NCI-H748 (cell line): ENCODE measurements around the gene HSFX2.
"Not testable (repeated sequence)": the region's sequence is repeated elsewhere in the genome, so short reads cannot be mapped to it uniquely, and the experiment has no call there.

Experiments
- DNase-seq: peaks from one replicate; lab custom pipeline; 2025; ENCODE audit not compliant: unreplicated experiment; lab: John Stamatoyannopoulos, UW

HSFX2 gene, protein sequence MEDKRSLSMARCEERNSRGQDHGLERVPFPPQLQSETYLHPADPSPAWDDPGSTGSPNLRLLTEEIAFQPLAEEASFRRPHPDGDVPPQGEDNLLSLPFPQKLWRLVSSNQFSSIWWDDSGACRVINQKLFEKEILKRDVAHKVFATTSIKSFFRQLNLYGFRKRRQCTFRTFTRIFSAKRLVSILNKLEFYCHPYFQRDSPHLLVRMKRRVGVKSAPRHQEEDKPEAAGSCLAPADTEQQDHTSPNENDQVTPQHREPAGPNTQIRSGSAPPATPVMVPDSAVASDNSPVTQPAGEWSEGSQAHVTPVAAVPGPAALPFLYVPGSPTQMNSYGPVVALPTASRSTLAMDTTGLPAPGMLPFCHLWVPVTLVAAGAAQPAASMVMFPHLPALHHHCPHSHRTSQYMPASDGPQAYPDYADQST

DNA sequence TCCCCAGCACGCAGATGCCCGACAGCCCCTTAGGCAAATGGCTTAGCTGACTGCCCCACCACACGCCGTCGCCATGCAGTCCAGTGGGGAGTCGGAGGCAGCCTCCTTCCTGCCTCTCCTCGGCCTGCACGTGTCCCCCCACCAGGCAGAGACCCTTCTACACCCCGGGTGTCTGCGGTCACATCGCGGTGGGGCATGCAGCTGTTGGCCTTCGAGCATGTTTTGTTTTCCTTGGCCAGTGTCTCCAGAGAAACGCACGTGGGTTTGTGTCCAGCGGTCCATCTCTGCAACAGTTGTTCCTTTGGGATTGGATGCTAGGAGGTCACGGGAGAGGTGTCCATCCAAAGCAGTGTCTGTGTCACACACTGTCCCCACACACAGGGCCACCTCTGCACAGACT lies at the start of gene HSFX2:
TSS of gene HSFX2 (minus strand) at position 101 of the 400 bp plus-strand sequence. CDS start 614 bp downstream, outside the sequence.
- not testable (repeated sequence) for DNase-seq

DNA sequence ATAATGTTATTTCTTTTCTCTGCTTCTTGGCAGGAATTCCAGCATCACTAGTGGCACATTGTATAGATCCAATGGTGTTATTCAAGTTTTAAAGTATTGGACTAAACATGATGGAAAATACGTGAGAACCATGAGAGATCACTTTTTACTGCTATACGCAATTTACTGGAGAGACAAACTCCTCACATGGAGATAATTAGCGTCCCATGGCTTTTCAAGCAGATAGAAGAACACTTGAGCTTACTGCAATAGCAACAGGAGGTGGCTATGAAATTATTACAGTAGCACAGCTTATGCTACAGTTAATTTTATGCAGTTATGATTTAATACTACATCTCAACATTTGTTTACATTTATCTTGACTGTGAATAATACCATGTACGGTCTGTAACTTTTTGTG lies 48.4 kb upstream of the HSFX2 start:
- no peak for DNase-seq

DNA sequence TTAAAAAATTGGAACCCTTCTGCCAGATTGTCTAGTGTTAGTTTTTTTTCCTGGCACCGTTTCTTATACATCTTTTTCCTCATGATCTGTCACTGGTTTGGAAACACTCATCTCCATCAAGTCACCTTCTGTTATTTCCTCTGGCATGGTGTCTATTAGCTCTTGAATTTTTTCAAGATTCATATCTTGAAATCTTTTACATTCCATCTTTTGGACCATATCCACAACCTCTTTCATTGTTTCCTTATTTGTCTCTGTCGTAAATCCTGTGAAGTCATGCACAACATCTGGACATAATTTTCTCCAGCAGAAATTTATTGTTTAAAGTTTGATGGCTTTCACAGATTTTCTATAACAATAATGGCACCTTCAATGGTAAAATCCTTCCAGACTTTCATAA lies 46.7 kb upstream of the HSFX2 start:
- DNase-seq = no peak

DNA sequence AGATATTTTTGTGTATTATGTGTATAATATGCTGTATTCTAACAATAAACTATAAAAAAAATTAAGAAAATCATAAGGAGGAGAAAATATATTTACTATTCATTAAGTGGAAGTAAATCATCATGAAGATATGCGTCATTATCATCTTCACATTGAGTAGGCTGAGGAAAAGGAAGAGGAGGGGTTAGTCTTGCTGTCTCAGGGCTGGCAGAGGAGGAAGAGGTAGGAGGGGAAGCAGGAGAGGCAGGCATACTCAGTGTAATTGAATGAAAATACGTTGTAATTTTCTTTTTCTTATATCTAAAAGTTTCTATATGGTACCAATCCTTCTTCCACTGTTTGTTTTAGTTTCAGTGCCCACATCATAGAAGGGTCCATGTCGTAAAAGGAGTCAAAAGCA lies 46.3 kb upstream of the HSFX2 start:
- no peak for DNase-seq

DNA sequence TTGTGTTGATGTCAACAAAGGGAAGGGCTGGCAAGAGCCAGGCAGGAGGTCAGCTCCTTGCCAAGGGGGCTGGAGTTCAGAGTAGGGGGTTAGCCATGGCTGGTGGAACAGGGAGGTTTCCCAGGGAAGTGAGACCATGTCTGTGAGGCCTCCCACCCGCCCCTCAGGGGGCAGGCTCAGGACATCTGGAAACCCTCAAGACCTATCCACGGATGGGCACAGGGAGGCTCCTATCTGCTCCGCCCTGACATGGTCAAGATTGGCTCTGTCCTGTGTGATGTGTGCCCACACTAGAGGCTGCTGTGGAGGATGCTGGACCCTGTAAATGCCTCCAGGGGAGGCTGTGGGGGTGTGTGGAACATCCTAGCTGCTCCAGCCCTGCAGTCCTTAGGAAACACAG lies 44.5 kb upstream of the HSFX2 start:
- DNase-seq = no peak

DNA sequence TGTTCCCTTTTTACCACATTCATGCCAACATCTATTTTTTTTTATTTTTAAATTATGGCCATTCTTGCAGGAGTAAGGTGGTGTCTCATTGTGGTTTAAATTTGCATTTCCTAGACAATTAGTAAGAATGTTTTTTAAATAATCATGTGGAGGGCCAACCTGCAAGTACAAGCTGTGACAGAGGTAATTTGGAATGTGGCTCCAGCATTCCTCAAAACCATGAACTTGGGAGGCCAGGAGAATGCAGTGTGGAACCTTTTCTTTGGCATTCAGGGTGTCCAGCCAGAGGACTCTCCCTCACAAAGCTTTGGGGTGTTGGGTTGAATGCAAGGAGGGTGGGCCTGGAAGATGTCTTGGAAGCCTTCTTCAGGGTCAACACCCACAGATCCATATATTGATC lies 43.7 kb upstream of the HSFX2 start:
- no peak for DNase-seq

DNA sequence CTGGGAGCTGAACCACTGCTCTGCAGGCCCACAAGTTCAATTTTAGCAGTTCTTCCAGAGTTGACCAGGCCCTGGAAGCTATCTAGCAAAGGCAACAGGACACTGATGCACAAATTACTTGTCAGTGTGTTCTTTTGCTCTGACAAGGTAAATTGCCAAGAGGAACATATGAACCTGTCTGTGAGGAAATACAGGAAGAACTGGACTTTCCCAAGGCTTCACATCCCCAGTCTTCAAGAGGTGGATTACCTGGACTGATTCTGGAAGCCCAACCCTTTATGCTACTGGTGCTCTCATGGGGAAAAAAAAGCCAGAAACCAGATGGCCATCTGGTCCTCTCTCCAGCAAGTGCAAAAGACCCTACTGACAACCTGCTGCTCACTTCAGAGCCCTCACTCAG lies 38.4 kb upstream of the HSFX2 start:
- no peak for DNase-seq

DNA sequence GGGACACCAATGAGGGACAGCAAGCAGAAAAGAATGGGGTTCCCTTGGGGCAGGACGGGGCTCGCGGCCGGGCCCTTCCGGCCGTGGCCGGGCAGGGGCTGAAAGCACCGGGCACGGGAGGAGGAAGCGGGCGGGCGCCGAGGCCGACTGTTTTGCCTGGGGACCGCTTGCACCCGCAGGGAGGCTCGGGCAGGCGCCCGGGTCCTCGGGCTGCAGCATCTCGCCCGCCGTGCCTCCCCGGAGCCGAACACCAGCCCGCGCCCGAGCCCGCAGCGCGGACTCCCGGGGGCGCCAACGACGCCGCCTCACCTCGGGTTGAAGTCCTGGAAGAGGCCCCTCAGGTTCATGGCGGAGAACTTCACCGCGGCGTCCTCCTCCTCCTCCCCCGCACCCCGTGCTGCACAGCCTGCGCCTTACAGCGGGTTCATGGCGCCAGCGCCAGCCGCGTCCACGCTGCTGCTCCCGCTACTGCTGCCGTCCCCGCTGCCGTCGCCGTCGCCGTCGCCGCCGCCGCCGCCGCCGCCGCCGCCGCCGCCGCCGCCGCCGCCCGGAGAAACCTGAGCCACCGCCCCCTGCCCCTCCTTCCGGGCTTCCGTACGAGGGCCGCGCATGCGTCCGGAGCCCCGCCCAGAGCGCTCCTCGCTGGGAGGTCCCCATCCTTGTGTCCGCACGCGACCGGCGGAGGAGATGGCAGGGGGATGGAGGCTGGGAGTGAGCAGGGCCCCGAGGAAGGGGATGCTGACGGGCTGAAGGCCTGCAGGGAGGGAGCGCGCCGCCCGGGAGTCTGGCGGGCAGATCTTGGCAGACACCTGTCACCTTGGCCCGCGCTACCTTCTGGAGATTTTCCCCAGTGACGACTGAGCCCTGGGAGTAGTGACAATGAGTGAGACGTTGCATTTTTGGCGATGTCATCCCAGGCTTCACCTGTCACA lies 36.4 kb upstream of the HSFX2 start, which contains the start of gene TMEM185A:
TSS of gene TMEM185A (minus strand) at position 559 of the 932 bp plus-strand sequence. CDS start at position 347, 212 bp downstream.
- peak; percentile 82 for DNase-seq

DNA sequence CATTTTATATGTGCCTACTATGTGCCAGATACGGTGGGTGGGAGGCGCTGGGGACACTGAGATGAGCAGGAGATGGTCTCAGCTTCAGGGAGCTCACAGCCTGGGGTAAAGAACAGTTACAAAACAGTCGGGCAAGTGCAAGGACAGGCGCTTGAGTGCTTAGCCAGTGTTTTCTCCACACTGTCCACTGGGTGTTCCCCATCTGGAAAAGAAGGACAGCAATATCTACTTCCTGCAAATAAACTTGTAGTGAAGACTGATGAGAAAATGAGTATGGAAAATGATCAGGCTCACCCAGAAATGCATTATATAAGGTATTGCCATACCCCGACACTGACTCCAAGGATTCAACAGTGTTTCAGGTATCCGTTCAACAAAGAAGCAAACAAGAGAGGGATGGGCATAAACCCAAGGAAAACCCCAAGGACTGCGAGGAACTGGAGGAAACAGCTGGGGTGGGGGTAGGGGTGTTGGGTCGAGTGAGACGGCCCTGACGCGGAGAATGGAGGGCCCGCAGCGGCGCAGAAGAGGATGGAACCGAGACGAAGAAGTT lies 35.6 kb upstream of the HSFX2 start:
- peak; percentile 25 for DNase-seq

DNA sequence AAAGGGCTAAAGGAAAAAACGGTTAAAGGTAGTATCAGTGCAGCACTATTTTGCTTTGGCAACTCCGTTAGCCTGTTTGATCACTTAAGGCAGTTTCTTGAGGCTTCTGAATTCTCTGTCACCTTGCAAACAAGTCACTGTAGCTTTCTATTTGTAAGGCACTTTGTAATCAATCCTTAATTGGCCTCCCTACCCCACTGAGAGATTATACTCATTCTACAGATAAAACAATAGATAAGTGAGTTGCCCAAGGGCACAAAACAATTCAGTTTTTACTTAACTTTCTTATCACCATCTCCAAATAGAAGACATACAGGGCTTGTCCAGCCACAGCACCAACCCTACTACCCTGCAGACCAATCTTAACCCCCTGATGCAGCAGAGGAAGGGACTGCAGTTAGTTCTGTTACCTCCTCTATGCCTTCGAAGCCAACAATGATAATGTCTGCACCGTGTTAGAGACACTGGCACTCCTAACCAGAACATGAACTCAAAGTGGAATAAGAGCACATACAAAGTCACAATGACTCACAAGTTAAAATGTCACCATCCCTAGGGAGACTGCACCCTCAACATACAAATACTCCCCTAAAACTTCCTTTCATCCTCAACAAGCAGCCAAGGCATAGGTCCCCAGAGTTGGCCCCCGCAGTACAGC lies 34.7 kb upstream of the HSFX2 start:
- no peak for DNase-seq

DNA sequence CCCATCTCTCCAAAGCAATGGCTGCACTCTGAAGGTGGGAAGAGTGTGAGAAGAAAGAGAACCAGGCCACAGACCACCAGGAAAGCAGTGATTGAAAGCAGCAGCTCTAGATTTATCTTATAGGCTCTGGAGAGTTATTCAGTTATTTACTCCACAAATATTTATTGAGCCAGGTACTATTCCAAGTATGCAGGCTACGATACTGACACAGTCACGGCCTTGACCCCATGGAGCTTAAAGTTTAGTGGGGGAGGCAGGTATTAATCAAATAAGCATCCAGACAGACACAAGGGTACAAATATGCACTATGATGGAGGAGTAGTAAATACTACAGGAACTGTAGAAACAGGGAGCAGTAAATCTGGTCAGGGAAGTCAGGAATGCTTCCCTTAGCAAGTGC lies 33.7 kb upstream of the HSFX2 start:
- DNase-seq = no peak

DNA sequence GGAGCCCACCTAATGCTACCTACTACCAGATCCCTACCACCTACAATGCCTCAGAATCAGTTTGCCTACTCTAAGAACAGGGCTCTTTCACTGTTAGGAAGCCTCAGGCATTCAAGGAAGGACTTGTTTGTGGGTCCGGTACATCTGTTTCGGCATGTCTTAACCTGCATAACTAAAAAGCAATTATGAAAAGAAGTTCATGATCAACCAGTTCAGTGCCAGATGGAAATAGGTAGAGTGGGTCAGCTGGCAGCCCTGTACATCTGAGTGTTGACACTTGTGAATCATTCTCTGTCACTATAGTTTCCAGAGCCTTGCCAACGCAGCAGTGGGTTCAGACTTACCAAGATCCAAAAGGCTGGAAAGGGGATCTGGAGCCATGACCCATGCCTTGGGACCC lies 33.2 kb upstream of the HSFX2 start:
- no peak for DNase-seq

DNA sequence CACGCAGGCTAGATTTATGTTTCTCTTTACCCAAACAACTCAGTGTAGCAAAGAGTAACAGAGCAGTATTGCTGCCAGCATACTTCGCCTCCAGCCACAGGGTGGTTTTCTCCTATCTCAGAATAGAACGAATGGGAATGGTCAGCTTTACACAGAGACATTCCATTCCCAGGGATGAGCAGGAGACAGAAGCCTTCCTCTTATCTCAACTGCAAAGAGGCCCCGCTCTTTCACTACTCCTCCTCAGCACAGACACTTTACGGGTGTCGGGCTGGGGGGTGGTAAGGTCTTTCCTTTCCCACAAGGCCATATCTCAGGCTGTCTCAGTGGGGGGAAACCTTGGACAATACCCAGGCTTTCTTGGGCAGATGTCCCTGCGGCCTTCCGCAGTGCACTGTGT lies 31.7 kb upstream of the HSFX2 start:
- not testable (repeated sequence) for DNase-seq

DNA sequence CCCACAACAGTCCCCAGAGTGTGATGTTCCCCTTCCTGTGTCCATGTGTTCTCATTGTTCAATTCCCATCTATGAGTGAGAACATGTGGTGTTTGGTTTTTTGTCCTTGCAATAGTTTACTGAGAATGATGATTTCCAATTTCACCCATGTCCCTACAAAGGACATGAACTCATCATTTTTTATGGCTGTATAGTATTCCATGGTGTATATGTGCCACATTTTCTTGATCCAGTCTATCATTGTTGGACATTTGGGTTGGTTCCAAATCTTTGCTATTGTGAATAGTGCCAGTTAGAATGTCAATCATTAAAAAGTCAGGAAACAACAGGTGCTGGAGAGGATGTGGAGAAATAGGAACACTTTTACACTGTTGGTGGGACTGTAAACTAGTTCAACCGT lies 24.5 kb upstream of the HSFX2 start:
- DNase-seq = not testable (repeated sequence)

DNA sequence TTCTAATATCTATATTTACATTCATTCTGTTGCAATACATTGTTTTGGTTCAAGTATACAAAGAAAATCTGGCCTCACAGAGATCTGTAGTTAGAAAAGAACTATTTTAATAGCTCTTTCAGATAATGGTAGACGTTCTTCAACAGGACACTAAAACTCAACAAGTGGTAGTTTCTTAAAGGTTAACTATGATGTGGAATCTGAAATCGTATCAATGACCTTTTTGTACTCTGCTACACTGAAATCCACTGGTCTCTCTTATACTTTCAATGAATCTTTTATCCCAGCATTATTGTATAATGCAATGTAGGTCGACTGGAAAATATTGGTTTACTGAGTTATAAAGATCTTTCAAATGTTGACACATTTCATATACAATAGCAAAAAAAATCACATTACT lies 23.8 kb upstream of the HSFX2 start:
- no peak for DNase-seq

DNA sequence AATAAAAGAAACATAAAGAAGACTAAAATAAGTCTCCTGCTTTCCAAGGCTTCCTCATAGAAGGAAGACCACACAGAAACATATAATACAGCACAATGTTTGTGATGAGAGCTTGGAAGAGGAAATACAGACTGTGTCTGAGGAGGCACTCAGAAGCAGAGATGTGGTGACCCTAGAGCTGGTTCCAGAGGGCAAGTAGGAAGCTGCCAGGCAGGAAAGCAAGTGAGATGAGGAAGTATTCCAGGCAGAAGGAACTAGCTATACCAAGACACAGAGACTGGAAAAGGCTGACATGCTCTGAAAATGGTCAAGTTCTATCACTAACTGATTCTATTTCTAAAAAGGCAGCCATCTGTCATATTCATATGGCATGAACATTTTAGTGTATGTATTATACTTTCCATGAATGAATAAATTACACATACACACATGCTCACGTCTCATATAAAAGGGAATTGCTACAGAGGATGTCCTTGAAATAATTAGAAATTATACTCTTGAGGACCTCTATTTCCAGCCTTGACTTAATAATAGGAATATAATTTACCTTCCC lies 16.6 kb upstream of the HSFX2 start:
- no peak for DNase-seq

DNA sequence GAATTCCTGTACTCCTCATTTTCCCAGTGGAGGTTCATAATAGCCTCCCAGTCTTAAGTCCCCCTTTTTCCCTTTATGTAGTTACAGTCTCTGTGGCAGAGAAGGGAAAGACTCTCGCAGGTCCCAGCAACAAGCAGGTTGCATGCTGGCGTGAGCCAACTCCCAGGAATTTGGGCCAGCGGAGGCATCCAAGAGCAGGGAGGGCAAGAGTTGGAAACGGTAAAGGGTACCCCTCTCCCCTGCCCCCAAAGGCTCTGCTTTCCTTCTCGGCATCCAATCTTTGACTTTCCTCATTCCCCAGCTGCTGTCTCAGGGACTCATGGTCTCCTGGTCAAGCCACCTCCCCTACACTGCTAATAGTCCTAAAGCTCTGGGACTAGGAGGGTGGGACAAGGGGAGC lies 15.4 kb upstream of the HSFX2 start:
- DNase-seq = no peak

DNA sequence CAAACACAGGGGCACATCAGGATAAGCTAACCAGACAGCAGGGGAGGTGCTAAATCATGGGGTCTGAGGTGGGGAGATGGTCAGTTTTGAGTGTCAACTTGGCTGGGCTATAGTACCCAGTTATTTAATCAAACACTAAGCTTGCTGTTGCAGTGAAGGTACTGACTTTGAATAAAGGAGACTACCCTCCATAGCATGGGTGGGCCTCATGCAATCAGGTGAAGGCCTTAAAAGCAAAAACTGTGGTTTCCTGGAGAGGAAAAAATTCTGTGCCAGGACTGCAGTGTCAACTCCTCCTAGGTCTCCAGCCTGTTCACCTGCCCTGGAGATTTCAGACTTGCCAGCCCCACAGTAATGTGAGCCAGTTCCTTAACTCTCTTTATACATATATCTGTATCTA lies 12.6 kb upstream of the HSFX2 start:
- no peak for DNase-seq

DNA sequence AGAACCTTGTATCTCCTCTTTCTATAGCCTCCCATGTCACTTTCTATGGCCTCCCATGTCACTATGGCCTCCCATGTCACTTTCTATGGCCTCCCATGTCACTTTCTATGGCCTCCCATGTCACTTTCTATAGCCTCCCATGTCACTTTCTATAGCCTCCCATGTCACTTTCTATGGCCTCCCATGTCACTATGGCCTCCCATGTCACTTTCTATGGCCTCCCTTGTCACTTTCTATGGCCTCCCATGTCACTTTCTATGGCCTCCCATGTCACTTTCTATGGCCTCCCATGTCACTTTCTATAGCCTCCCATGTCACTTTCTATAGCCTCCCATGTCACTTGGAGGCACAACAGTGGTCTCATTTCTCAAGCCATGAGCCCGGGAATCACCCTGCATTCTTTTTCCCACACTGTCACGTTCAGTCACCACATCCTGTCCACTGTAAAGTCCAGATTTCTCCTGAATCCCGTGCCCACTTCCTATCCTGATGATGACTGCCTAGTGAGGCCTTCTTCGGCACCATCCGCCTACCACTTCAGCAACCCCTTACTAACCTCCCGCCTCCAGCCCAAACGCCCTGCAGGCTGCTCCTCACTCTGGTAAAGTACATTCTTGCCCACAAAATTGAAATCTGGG lies 10.3 kb upstream of the HSFX2 start:
- not testable (repeated sequence) for DNase-seq

DNA sequence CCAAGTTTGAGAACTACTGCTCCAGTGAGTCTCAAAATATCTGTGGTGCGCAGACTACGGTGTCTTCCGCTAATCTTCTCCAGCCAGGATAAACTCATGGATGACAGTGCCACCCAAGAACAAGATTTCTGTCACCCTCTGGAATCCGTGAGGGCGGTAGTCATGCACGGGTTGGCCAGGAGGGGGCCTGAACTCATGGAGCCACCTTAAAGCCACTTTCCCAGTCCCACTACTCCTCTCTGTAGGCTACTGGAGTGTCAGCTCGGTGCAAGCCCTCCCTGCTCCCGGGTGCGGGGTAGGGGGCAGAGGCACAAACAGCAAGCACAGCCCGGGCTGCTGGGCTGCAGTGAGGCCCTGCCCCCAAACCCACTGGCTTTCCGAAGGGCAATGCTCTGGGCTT lies 3.5 kb upstream of the HSFX2 start:
- not testable (repeated sequence) for DNase-seq
